A204.1 (cell line): ENCODE results near the gene TMEM95.

Source experiments
- FAIRE-seq: peaks from 2 replicates; lab custom pipeline; 2012; peaks lifted over from hg19 to GRCh38; lab: Jason Lieb, UNC

Gene TMEM95, protein sequence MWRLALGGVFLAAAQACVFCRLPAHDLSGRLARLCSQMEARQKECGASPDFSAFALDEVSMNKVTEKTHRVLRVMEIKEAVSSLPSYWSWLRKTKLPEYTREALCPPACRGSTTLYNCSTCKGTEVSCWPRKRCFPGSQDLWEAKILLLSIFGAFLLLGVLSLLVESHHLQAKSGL

DNA sequence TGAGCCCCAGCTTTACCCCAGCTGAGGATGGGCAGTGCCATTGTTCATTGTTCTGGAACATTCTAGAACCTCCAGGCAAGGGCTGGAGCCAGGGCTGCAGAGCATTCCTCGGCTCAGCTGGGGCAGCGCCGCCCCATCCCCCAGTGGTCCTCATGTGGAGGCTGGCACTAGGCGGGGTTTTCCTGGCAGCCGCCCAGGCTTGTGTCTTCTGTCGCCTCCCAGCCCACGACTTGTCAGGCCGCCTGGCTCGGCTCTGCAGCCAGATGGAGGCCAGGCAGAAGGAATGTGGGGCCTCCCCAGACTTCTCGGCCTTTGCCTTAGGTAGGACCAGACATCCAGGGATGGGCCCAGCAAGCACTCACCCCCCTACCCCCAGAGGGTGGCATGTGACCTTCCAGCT is at the start of gene TMEM95:
TSS of gene TMEM95 (plus strand) at position 104 of the 400 bp plus-strand sequence. CDS start at position 153, 49 bp downstream.
- no peak for FAIRE-seq

- peak; percentile 99 for FAIRE-seq
Measured at GRCh38 chr17:7306911-7307685, 47.9 kb upstream of the TMEM95 start, which contains the start of gene EIF5A. Gene EIF5A (plus strand): TSS chr17:7307628. CDS start chr17:7309636, 2,008 bp downstream.

DNA sequence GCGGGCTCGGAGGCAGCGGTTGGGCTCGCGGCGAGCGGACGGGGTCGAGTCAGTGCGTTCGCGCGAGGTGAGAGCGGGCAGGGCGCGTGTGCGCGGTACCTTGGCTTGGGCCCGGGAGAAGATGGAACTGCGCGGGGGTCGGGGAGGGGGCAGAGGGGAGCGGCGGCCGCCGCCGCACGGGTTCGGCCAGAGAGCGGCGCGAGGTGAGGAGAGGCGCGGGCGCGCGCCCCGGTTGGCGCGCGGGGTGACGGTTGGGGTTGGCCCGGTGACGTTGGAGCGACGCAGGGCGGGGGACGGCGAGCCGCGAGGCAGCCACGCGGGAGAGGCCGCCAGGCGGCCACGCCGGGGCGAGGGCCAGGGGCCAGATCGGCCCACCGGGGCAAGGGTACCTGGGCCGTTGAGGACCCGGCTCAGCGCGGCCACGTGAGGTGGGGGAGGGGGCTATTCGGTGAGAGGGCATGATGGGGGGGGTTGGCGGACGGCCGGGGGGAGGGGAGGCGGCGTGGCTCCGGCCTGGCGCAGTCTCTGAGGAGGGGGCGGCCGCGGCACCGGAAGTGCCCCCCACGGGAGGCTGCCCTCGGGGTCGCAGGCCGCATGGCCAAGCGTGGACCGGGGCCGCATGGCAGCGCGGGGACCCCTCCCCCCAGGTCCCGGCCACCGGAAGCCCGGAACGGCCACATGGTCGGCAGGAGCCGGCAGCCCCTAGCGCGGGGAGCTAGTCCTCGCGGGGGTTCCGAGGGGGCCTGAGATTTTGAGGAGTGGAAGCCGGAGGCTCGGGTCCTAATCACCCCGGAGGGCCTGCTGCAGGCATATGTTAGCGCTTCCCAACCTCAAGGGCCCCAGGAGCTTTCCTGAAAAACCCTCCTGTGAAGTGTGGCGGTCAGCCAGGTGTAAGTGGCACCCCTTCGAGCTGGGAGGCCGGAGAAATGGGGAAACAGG is 47.0 kb upstream of the TMEM95 start:
- FAIRE-seq, result no peak

DNA sequence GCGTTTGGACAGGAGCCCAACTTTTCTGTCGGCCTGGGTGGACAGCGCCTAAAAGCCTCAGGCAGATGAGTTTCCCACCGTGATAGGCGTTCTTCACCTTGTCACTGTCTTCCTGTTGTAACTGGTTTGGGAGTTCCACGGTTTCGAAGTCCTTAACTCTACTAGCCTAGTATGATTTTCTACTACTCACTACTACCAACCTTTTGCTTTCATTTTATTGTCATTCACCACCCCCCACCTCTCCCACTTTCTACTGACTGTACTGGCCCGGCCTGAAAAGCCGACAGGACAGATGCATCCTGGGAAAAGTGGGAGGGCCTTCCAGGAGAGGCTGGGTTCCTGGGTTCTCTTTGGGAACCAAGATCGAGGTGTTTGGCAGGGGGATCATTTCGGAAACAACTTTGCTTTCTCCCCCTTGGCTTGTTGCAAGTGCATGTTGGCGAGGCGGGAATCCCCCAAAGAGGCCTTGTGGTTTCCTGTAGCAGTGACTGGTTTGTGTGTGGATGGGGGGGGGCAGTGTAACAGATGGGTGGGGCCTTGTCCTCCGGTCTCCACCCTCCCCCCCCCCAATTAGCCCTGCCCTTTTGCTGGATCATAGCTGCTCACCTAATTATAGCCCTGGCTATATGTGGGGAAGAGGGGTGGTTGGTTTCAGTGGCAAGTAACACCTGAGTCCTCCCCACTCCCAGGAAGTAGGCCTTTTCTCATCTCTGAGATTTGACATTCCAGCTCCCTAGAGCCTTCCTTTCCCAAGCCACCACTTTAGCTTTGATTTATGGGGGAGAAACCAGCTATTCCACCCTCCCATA is 46.1 kb upstream of the TMEM95 start:
- peak; percentile 58 for FAIRE-seq

DNA sequence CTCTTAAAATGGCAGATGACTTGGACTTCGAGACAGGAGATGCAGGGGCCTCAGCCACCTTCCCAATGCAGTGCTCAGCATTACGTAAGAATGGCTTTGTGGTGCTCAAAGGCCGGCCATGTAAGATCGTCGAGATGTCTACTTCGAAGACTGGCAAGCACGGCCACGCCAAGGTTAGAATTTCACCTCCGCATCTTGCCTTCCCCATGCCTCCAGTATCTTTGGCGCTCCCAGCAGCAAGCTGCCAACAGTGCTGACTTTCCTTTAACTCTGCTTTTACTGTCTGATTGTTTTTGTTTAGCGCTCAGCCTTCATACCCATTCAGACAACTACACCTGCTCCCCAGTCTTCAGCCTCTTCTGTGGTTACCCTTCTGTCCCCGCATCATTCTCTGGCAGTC is 45.3 kb upstream of the TMEM95 start:
- no peak for FAIRE-seq

GRCh38 chr17:7311110-7311705 is 43.7 kb upstream of the TMEM95 start:
- FAIRE-seq, result no peak

GRCh38 chr17:7312432-7313087 is 42.4 kb upstream of the TMEM95 start:
- FAIRE-seq, result no peak

DNA sequence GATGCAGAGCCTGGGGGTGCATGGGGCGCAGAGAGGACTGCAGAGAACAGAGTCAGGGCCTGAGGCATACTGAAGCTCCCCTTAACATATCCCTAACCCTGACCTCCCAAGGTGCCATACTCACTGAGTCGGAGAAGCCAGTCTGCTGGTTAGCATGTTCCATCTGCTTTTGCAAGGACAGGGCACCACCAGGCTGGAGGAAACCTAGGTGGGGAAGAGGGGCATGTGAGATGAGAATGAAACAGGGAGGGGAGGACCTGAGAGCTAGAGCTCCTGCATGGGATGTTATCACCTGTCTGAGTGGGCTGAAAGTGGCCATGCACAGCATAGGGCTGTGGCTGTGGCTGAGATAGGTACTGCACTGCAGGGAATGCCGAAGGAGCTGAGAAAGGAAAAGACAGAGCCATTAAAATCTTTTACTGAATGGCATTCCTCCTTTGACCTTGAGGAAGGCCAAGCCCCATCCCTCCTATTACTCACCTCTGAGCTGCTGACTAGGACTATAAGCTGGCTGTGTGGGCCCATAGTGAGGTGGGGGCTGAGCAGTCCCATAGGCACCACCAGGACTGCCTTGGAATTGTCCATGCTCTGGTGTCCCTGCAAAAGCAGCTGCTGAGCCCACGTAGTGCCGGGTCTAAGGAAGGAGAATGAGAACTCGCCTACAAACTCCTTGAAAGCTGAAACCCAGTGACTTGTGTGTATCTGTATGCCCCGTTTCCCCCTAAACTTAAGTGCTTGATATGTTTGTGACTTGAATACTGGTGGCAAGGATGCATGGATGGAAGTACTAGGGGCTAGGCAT is 41.7 kb upstream of the TMEM95 start:
- no peak for FAIRE-seq

GRCh38 chr17:7313890-7314718 is 40.9 kb upstream of the TMEM95 start:
- no peak for FAIRE-seq

- no peak for FAIRE-seq
Measured at GRCh38 chr17:7314719-7315569, 40.0 kb upstream of the TMEM95 start, which contains the start of gene GPS2. Gene GPS2 (minus strand): TSS chr17:7315360. CDS start chr17:7315052, 308 bp downstream.

GRCh38 chr17:7315570-7316235 is 39.3 kb upstream of the TMEM95 start:
- FAIRE-seq, result no peak

DNA sequence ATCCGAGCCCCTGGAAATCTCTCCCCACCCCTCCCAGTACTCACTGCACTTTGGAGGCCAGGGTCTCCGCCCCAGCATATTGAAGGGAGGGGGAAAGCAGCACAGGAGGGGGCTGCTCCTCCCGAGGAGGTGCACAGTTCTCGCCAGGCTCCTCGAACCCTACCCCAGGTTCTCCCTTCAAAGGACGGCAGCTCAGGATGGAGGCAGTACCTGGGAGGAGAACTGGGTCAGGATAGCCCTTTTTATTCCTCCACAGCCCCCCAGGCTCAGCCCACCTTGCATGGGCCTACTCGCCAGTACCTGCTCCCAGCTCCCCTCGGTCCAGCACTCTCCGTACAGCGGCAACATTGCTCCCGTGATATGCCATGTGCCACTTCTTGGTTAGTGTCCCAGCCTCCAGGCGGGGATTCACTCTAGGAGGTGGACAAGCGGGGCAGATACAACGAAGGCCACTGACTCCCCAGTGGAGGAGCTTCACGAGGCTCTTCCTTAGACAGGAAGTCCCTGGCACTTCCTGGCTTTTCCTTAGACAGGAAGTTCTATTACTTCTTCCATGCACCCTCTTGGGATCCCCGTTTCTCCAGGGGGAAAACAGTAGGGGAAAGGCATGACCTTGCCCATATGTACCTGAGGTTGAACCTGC is 37.7 kb upstream of the TMEM95 start:
- FAIRE-seq, result no peak

GRCh38 chr17:7318121-7318860 is 36.7 kb upstream of the TMEM95 start:
- no peak for FAIRE-seq

GRCh38 chr17:7321466-7321865 is 33.5 kb upstream of the TMEM95 start:
- no peak for FAIRE-seq

- no peak for FAIRE-seq
Measured at GRCh38 chr17:7322520-7323194, 32.3 kb upstream of the TMEM95 start.
